Fibroblast of the aortic adventitia (primary cell): ENCODE measurements around the gene PRSS12. TPM values are rescaled to one million over a fixed set of nuclear protein-coding genes. Genes with fewer than 3 reads are reported as not detected.
"Not testable (repeated sequence)": the region's sequence is repeated elsewhere in the genome, so short reads cannot be mapped to it uniquely, and the experiment has no call there.

ENCODE experiments used
- DNase-seq: peaks from one replicate; pipeline ENCODE4 v3.0.0-alpha.2; 2010; ENCODE audit warnings: low read depth
- H3K4me3 ChIP-seq: 2 replicates; pipeline ENCODE4 v1.5.1; 2011; ENCODE audit warnings: low read depth, mild to moderate bottlenecking, control low read depth, low read length, moderate library complexity
- total RNA-seq: library from RNA; depleted of rRNA; stranded (reverse); fragments of >200 nt; gene quantifications from 2 replicates; pipeline ENCODE4 v1.2.3, GENCODE V29; 2012; ENCODE audit warnings: low replicate concordance
- TF ChIP-seq, protein P1 (sequence below): IDR thresholded peaks from 2 replicates; pipeline ENCODE4 v1.5.1; 2011; ENCODE audit warnings: mild to moderate bottlenecking, low read length, control low read depth, inconsistent platforms; ENCODE audit not compliant: insufficient read depth

The PRSS12 gene, protein sequence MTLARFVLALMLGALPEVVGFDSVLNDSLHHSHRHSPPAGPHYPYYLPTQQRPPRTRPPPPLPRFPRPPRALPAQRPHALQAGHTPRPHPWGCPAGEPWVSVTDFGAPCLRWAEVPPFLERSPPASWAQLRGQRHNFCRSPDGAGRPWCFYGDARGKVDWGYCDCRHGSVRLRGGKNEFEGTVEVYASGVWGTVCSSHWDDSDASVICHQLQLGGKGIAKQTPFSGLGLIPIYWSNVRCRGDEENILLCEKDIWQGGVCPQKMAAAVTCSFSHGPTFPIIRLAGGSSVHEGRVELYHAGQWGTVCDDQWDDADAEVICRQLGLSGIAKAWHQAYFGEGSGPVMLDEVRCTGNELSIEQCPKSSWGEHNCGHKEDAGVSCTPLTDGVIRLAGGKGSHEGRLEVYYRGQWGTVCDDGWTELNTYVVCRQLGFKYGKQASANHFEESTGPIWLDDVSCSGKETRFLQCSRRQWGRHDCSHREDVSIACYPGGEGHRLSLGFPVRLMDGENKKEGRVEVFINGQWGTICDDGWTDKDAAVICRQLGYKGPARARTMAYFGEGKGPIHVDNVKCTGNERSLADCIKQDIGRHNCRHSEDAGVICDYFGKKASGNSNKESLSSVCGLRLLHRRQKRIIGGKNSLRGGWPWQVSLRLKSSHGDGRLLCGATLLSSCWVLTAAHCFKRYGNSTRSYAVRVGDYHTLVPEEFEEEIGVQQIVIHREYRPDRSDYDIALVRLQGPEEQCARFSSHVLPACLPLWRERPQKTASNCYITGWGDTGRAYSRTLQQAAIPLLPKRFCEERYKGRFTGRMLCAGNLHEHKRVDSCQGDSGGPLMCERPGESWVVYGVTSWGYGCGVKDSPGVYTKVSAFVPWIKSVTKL
- 4.7 and 27.1 TPM in 2 replicates for total RNA-seq

DNA sequence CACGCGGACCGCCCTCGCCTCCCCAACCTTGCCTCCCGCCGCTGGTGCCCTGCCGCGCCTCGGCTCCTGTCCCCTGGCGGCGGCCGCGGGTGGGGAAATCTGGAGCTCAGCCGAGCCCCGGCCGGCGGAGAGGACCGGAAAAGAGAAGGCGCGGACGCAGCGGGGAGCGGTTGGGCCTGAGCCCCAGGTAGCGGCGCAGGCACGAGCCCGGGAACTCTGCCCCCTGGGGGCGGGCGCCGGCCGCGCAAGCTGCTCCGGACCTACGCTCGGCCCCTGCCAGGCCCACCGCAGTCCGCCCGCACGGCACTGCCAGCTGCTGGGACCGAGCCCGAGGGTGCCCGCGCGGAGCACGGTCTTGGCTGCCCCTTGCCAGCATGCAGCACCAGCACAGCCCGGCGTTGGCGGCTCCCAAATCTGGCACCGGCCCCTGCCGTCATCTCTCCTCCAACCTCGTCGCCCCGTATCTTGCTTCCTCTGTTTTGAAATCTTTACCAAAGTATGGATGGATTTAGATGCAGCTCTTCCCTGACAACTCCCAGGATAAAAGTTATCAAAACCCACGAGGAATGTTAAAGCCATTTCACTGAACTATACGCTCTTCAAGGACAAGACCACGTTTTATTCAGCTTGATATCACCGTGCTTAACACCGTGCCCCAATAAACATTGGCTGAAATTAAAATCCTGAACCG, at the start of gene PRSS12:
TSS of gene PRSS12 (minus strand) at position 161 of the 691 bp plus-strand sequence. CDS start 283 bp downstream, outside the sequence.
- peak; percentile 69 for DNase-seq
- TF ChIP-seq, protein P1, sequence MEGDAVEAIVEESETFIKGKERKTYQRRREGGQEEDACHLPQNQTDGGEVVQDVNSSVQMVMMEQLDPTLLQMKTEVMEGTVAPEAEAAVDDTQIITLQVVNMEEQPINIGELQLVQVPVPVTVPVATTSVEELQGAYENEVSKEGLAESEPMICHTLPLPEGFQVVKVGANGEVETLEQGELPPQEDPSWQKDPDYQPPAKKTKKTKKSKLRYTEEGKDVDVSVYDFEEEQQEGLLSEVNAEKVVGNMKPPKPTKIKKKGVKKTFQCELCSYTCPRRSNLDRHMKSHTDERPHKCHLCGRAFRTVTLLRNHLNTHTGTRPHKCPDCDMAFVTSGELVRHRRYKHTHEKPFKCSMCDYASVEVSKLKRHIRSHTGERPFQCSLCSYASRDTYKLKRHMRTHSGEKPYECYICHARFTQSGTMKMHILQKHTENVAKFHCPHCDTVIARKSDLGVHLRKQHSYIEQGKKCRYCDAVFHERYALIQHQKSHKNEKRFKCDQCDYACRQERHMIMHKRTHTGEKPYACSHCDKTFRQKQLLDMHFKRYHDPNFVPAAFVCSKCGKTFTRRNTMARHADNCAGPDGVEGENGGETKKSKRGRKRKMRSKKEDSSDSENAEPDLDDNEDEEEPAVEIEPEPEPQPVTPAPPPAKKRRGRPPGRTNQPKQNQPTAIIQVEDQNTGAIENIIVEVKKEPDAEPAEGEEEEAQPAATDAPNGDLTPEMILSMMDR: peak; percentile 73
- peak within 1 kb of the TSS; percentile 79 for H3K4me3 ChIP-seq

DNA sequence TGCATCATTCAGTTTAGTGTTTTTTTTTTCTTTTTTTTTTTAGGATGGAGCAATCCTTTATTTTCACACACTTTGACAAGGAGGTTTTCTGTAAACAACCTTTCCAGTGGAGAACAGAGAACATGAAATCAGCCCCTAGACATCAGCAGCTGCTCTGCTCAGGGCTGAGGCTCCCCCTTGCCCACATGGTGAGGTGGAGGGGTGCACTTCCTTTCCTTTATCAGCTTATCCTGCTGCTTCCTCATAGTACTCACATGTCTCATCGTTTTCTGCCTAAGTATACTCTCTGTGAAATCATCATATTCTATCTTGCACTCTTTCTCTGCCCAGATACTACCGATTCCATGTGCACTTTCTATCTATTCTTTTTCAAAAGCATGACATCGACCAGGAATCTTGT, 47.6 kb upstream of the PRSS12 start:
- TF ChIP-seq, protein P1: no peak
- no peak for DNase-seq
- no peak overlapping the region for H3K4me3 ChIP-seq

DNA sequence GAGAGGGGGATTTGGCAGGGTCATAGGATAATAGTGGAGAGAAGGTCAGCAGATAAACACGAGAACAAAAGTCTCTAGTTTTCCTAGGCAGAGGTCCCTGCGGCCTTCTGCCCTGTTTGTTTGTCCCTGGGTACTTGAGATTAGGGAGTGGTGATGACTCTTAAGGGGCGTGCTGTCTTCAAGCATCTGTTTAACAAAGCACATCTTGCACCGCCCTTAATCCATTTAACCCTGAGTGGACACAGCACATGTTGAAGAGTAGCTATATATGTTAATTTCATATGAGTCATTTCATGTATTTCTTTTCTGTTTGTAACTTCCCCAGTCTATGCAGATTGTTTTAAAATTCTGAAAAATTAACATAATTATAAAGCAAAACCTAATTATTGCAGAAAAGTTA, 47.1 kb upstream of the PRSS12 start:
- not testable (repeated sequence) for H3K4me3 ChIP-seq, DNase-seq

DNA sequence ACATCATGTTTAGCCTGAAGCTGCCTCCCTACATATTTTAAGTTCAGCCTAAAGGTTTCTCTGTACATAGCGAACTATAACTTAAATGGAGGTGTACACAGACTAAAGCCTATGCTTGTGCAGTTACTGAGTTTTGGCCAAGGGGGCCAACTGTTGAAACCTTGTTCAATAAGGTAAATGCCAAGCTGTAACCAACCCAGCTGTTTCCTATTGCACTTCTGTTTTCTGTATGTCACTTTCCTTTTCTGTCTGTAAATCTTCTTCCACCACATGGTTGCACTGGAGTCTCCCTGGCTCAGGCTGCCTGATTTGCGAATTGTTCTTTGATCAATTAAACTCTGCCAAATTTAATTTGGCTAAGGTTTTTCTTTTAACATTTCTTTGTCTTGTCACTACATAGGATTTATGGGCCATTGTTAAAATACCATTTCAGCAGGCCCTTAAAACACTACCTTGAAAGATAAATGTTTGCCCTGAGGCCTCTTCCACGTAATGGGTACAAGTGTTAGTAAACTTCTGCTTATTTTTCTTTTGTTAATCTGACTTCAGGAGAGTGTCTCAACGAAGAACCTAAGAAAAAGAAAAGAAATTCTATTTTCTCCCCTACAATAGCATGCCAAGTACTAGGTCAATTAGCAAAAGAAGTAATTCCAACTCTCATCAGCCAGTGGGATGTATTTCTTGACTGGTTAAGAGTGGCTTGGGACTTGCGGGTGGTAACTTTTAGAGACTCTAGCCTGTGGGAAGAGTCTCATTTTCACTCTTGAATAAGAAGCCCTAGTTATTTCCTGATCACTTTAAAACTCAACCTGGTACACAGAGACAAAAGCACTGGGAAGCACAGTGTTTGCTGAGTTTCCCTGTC, 45.7 kb upstream of the PRSS12 start:
- TF ChIP-seq, protein P1: no peak
- no peak overlapping the region for H3K4me3 ChIP-seq
- DNase-seq: no peak

DNA sequence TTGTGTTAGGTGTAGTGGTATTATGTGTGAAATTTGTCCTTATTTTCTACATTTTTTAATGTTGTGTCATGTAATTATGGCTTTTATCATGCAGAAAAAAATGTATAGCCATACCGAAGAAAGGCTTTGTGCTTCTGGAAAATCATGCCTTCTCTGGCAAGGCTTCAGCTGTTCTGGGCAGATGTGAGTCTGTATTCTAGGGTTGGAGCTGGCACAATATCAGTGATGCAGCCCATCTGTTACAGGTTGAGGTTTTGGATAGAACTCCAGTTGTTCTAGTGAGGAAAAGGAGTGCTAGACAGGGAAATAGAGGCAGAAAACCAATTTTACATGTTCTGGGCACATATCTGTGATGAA, 44.8 kb upstream of the PRSS12 start:
- DNase-seq: peak; percentile 25
- no peak overlapping the region for H3K4me3 ChIP-seq
- TF ChIP-seq, protein P1: no peak

DNA sequence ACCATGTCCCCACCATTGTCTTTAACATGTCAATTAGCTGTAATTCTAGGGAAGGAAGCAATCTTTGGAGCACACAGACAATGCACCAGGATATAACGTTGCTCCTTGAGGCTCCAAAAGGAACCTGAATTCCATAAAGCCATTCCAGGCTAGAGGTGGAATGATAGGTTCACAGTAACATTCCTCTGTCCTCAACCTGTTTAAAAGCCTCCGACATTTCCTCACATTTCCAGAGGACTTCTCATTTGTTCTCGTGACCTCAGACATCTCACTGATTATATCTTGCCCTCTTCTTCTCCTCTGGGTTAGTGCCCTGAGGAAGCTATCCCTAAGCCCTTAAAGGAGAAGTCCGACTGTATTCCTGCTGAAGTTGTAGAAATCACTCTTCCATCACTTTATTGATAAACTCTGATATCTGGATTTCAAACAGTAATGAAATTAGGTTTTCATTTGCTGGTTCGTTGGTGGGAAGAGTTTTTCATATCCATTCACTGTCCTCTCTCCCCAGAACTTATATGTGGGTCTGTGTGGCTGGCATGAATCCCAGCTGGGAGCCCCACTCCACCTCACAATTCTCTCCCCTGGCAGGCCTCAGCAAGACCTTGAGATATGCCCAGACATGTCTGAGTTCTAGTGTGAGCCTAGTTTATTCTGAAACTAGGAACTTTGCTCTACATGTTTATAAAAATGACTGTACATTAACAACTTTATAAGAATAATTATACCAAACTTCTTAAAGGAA, 44.2 kb upstream of the PRSS12 start:
- TF ChIP-seq, protein P1: no peak
- DNase-seq: peak; percentile 20
- H3K4me3 ChIP-seq: no peak overlapping the region
